H7 (cell line): ENCODE measurements around the gene TNP2. TPM values are rescaled to one million over a fixed set of nuclear protein-coding genes. Genes with fewer than 3 reads are reported as not detected.

Experiments used
- DNase-seq: peaks from one replicate; pipeline ENCODE4 v3.0.0; 2012
- H3K27me3 ChIP-seq: 2 replicates; pipeline ENCODE4 v1.6.0; 2011; ENCODE audit warnings: mild to moderate bottlenecking, low read length; ENCODE audit not compliant: control insufficient read depth, insufficient read depth
- H3K36me3 ChIP-seq: replicated peaks from 2 replicates; pipeline ENCODE4 v1.5.1; 2011; ENCODE audit warnings: low read length; ENCODE audit not compliant: control insufficient read depth, insufficient read depth
- H3K4me3 ChIP-seq: 2 replicates; pipeline ENCODE4 v1.5.1; 2011; ENCODE audit warnings: low read depth, mild to moderate bottlenecking, control low read depth, low read length, moderate library complexity; ENCODE audit not compliant: insufficient read depth
- total RNA-seq: library from RNA; depleted of rRNA; stranded (reverse); fragments of >200 nt; shearing (Covaris generic); gene quantifications from 2 replicates; pipeline ENCODE4 v1.2.3, GENCODE V29; 2014; rRNA removed

Gene TNP2
- not detected in 2 replicates for total RNA-seq

GRCh38 chr16:11268921-11269375 lies at the start of gene TNP2:
Gene TNP2, minus strand, starts transcription at chr16:11269325. Its CDS starts 63 bp downstream, at chr16:11269262.
- H3K4me3 ChIP-seq = no peak within 1 kb of the TSS
- H3K36me3 ChIP-seq = no peaks in the 10 kb centered on the region
- no peaks in the 10 kb centered on the region for H3K27me3 ChIP-seq
- DNase-seq = no peak

GRCh38 chr16:11318817-11319216 lies 49.7 kb upstream of the TNP2 start:
- Histone ChIP-seq H3K4me3 (no peak overlapping the region), H3K27me3 (no peaks in the 10 kb centered on the region), H3K36me3 (no peaks in the 10 kb centered on the region)
- DNase-seq = no peak

GRCh38 chr16:11316331-11317015 lies 47.3 kb upstream of the TNP2 start:
- peak; percentile 82 for DNase-seq
- Histone ChIP-seq H3K27me3 (no peaks in the 10 kb centered on the region), H3K4me3 (peak overlapping the region; percentile 22; the same call in 1 of the 2 replicates), H3K36me3 (no peaks in the 10 kb centered on the region)

GRCh38 chr16:11315510-11315909 lies 46.4 kb upstream of the TNP2 start:
- H3K27me3 ChIP-seq = no peaks in the 10 kb centered on the region
- no peaks in the 10 kb centered on the region for H3K36me3 ChIP-seq
- H3K4me3 ChIP-seq = no peak overlapping the region
- DNase-seq = peak; percentile 91

GRCh38 chr16:11314309-11314894 lies 45.3 kb upstream of the TNP2 start:
- Histone ChIP-seq H3K4me3 (no peak overlapping the region), H3K36me3 (no peaks in the 10 kb centered on the region), H3K27me3 (no peaks in the 10 kb centered on the region)
- no peak for DNase-seq

GRCh38 chr16:11313493-11314308 lies 44.6 kb upstream of the TNP2 start:
- H3K4me3 ChIP-seq = no peak overlapping the region
- DNase-seq = no peak
- no peaks in the 10 kb centered on the region for H3K27me3 ChIP-seq
- H3K36me3 ChIP-seq = no peaks in the 10 kb centered on the region

GRCh38 chr16:11312718-11313492 lies 43.8 kb upstream of the TNP2 start:
- no peak for DNase-seq
- no peaks in the 10 kb centered on the region for H3K27me3 ChIP-seq
- no peaks in the 10 kb centered on the region for H3K36me3 ChIP-seq
- no peak overlapping the region for H3K4me3 ChIP-seq

GRCh38 chr16:11310997-11311561 lies 42.0 kb upstream of the TNP2 start:
- no peak for DNase-seq
- no peak overlapping the region for H3K4me3 ChIP-seq

GRCh38 chr16:11310634-11310977 lies 41.5 kb upstream of the TNP2 start:
- Histone ChIP-seq H3K36me3 (no peaks in the 10 kb centered on the region), H3K4me3 (no peak overlapping the region), H3K27me3 (no peaks in the 10 kb centered on the region)
- no peak for DNase-seq

More at GRCh38 chr16:11310997-11311561, 42.0 kb upstream of the TNP2 start:
- Histone ChIP-seq H3K36me3 (no peaks in the 10 kb centered on the region), H3K27me3 (no peaks in the 10 kb centered on the region)

- no peak for DNase-seq
- no peak overlapping the region for H3K4me3 ChIP-seq
- no peaks in the 10 kb centered on the region for H3K27me3 ChIP-seq
- H3K36me3 ChIP-seq = no peaks in the 10 kb centered on the region
Observed at GRCh38 chr16:11309895-11310633, 40.9 kb upstream of the TNP2 start.

- DNase-seq = no peak
- no peaks in the 10 kb centered on the region for H3K36me3 ChIP-seq
- no peaks in the 10 kb centered on the region for H3K27me3 ChIP-seq
- no peak overlapping the region for H3K4me3 ChIP-seq
Observed at GRCh38 chr16:11308493-11309283, 39.6 kb upstream of the TNP2 start.

- H3K27me3 ChIP-seq = no peaks in the 10 kb centered on the region
- no peak overlapping the region for H3K4me3 ChIP-seq
- DNase-seq = no peak
- no peaks in the 10 kb centered on the region for H3K36me3 ChIP-seq
Observed at GRCh38 chr16:11307639-11308492, 38.7 kb upstream of the TNP2 start.
